ENCODE data around the gene ZBTB47.

GRCh38 chr3:42639192-42639591, 14.3 kb upstream of the ZBTB47 start:
- TF ChIP-seq EZH2phosphoT487 (IDR thresholded peaks at IDR 0.05; ENCODE audit: borderline replicate concordance) (no peak), CTCF (conservative IDR thresholded peaks at IDR 0.05; ENCODE audit: low read length) (no peak)

Measured in Loucy (cell line).